Stimulated activated CD4-positive, alpha-beta T cell treated with anti-CD3 and anti-CD28 coated beads, Interleukin-12 subunit alpha, Interleukin-12 subunit beta, amount 100 ng/mL, for 48 hours (primary cell): ENCODE data around the gene LYZL2.
A peak's percentile ranks its signal among the peaks of the same experiment; 100 is the strongest.
"Not testable (repeated sequence)": the region's sequence is repeated elsewhere in the genome, so short reads cannot be mapped to it uniquely, and the experiment has no call there.

Source experiments
- DNase-seq, 3 donors: peaks; one replicate each; pipeline ENCODE4 v3.0.0-alpha.2; 2020; ENCODE audit warnings: low read depth in 2 of 3, low spot score in 1 of 3

Gene LYZL2

GRCh38 chr10:30629653-30630052, at the start of gene LYZL2:
Gene LYZL2, minus strand, starts transcription at chr10:30629753. Its CDS starts 2,838 bp downstream, at chr10:30626915.
- no peak for DNase-seq

GRCh38 chr10:30677616-30678015, 48.1 kb upstream of the LYZL2 start:
- DNase-seq: not testable (repeated sequence)

GRCh38 chr10:30677146-30677545, 47.6 kb upstream of the LYZL2 start:
- not testable (repeated sequence) for DNase-seq

GRCh38 chr10:30675791-30676718, 46.5 kb upstream of the LYZL2 start:
- DNase-seq: no peak

- no peak for DNase-seq
Measured at GRCh38 chr10:30674796-30675195, 45.2 kb upstream of the LYZL2 start.

GRCh38 chr10:30673262-30673661, 43.7 kb upstream of the LYZL2 start:
- not testable (repeated sequence) for DNase-seq

GRCh38 chr10:30672338-30672737, 42.8 kb upstream of the LYZL2 start:
- not testable (repeated sequence) for DNase-seq

GRCh38 chr10:30671026-30671616, 41.6 kb upstream of the LYZL2 start:
- DNase-seq: peak in 1 of 3 donors; percentile 49

- DNase-seq: not testable (repeated sequence)
Measured at GRCh38 chr10:30667982-30668381, 38.4 kb upstream of the LYZL2 start.

GRCh38 chr10:30663403-30663802, 33.9 kb upstream of the LYZL2 start:
- DNase-seq: not testable (repeated sequence)

GRCh38 chr10:30662814-30663213, 33.3 kb upstream of the LYZL2 start:
- DNase-seq: no peak

- not testable (repeated sequence) for DNase-seq
Measured at GRCh38 chr10:30660314-30660713, 30.8 kb upstream of the LYZL2 start.

- no peak for DNase-seq
Measured at GRCh38 chr10:30656233-30656632, 26.7 kb upstream of the LYZL2 start.

- DNase-seq: not testable (repeated sequence)
Measured at GRCh38 chr10:30655001-30655400, 25.4 kb upstream of the LYZL2 start.

GRCh38 chr10:30651470-30652397, 22.2 kb upstream of the LYZL2 start:
- peak in 1 of 3 donors; percentile 17 for DNase-seq

- DNase-seq: no peak
Measured at GRCh38 chr10:30647089-30647488, 17.5 kb upstream of the LYZL2 start.

GRCh38 chr10:30645340-30645827, 15.8 kb upstream of the LYZL2 start:
- no peak for DNase-seq

GRCh38 chr10:30644408-30644861, 14.9 kb upstream of the LYZL2 start:
- not testable (repeated sequence) for DNase-seq

GRCh38 chr10:30643557-30644199, 14.1 kb upstream of the LYZL2 start:
- not testable (repeated sequence) for DNase-seq

GRCh38 chr10:30642856-30643255, 13.3 kb upstream of the LYZL2 start:
- not testable (repeated sequence) for DNase-seq
